ENCODE data around the gene LGMN. TPM values are rescaled to one million over a fixed set of nuclear protein-coding genes. Genes with fewer than 3 reads are reported as not detected.

LGMN gene
- polyA plus RNA-seq, 6 donors from 2014 or later = 9.1 to 22.1 (median 13.2) TPM

GRCh38 chr14:92694807-92695206 is 53.6 kb downstream of the LGMN start:
- Mint-ChIP-seq H3K4me1 (peaks cover 28 to 68% (median 62%) of the 10 kb centered on the region in 3 donors), H3K36me3 (no peaks in the 10 kb centered on the region), H3K27ac (no peak overlapping the region), H3K4me3 (no peak overlapping the region), H3K27me3 (no peaks in the 10 kb centered on the region), H3K9me3 (no peaks in the 10 kb centered on the region)
- no peak for ATAC-seq (ENCODE audit: low read depth in 2 of 2)
- no peak for DNase-seq

GRCh38 chr14:92693998-92694795 is 54.2 kb downstream of the LGMN start:
- Mint-ChIP-seq H3K4me1 (peaks cover 28 to 62% (median 57%) of the 10 kb centered on the region in 3 donors), H3K27ac (peak overlapping the region in 3 of 6 donors; percentile 38 to 54 (median 39)), H3K36me3 (no peaks in the 10 kb centered on the region)

GRCh38 chr14:92692822-92693226 is 55.6 kb downstream of the LGMN start:
- Mint-ChIP-seq H3K27ac (peak overlapping the region in 1 of 6 donors; percentile 47), H3K4me1 (peaks cover 22 to 50% (median 44%) of the 10 kb centered on the region in 3 donors), H3K4me3 (no peak overlapping the region), H3K36me3 (no peaks in the 10 kb centered on the region), H3K27me3 (no peaks in the 10 kb centered on the region), H3K9me3 (no peaks in the 10 kb centered on the region)
- DNase-seq = no peak
- no peak for ATAC-seq (ENCODE audit: low read depth in 2 of 2)

More at GRCh38 chr14:92693998-92694795, 54.2 kb downstream of the LGMN start:
- Mint-ChIP-seq H3K4me3 (peak overlapping the region in 2 of 8 donors; percentile 65 to 78), H3K9me3 (no peaks in the 10 kb centered on the region), H3K27me3 (no peaks in the 10 kb centered on the region)
- ATAC-seq (ENCODE audit: low read depth in 2 of 2) = no peak
- no peak for DNase-seq

GRCh38 chr14:92690171-92691011 is 58.0 kb downstream of the LGMN start:
- ATAC-seq (ENCODE audit: low read depth in 2 of 2) = peak; percentile 24 to 34
- Mint-ChIP-seq H3K4me3 (no peak overlapping the region), H3K36me3 (peaks cover 7 to 8% of the 10 kb centered on the region in 2 donors), H3K4me1 (peaks cover 5 to 38% (median 27%) of the 10 kb centered on the region in 3 donors), H3K9me3 (no peaks in the 10 kb centered on the region), H3K27me3 (no peaks in the 10 kb centered on the region), H3K27ac (peak overlapping the region in 5 of 6 donors; percentile 7 to 75 (median 24))
- DNase-seq = no peak

GRCh38 chr14:92688434-92689375 is 59.7 kb downstream of the LGMN start:
- Mint-ChIP-seq H3K27ac (peak overlapping the region in 1 of 6 donors; percentile 79), H3K4me3 (no peak overlapping the region), H3K4me1 (peaks cover 0 to 27% (median 18%) of the 10 kb centered on the region in 3 donors), H3K36me3 (peaks cover 7 to 9% of the 10 kb centered on the region in 2 donors), H3K9me3 (no peaks in the 10 kb centered on the region), H3K27me3 (no peaks in the 10 kb centered on the region)
- no peak for ATAC-seq (ENCODE audit: low read depth in 2 of 2)
- DNase-seq = no peak

GRCh38 chr14:92687681-92688433 is 60.6 kb downstream of the LGMN start:
- Mint-ChIP-seq H3K9me3 (no peaks in the 10 kb centered on the region), H3K36me3 (peaks cover 7 to 9% of the 10 kb centered on the region in 2 donors), H3K27ac (no peak overlapping the region), H3K4me1 (peaks cover 0 to 18% (median 14%) of the 10 kb centered on the region in 3 donors), H3K4me3 (no peak overlapping the region), H3K27me3 (no peaks in the 10 kb centered on the region)
- DNase-seq (no peak), ATAC-seq (ENCODE audit: low read depth in 2 of 2) (no peak)

- Mint-ChIP-seq H3K27ac (no peak overlapping the region), H3K27me3 (no peaks in the 10 kb centered on the region), H3K36me3 (peaks cover 7 to 9% of the 10 kb centered on the region in 2 donors), H3K9me3 (no peaks in the 10 kb centered on the region), H3K4me3 (peak overlapping the region in 1 of 8 donors; percentile 16), H3K4me1 (peaks cover 0 to 11% (median 6%) of the 10 kb centered on the region in 3 donors)
- peak in 1 of 2 donors; percentile 79 for ATAC-seq (ENCODE audit: low read depth in 2 of 2)
- DNase-seq = peak; percentile 65
Measured at GRCh38 chr14:92686900-92687427, 61.5 kb downstream of the LGMN start.

- DNase-seq = no peak
- Mint-ChIP-seq H3K27me3 (no peaks in the 10 kb centered on the region), H3K4me3 (peak overlapping the region in 1 of 8 donors; percentile 16), H3K36me3 (peaks cover 7 to 10% of the 10 kb centered on the region in 2 donors), H3K4me1 (peaks cover under 1 to 9% (median 6%) of the 10 kb centered on the region in 3 donors), H3K27ac (peak overlapping the region in 1 of 6 donors; percentile 47), H3K9me3 (peaks cover 0 to 2% (median 0%) of the 10 kb centered on the region in 7 donors)
- no peak for ATAC-seq (ENCODE audit: low read depth in 2 of 2)
Measured at GRCh38 chr14:92686411-92686899, 62.0 kb downstream of the LGMN start.

GRCh38 chr14:92685784-92686355 is 62.6 kb downstream of the LGMN start:
- Mint-ChIP-seq H3K4me1 (peaks cover 7 to 14% (median 12%) of the 10 kb centered on the region in 3 donors), H3K27ac (peak overlapping the region in 4 of 6 donors; percentile 47 to 83 (median 57)), H3K9me3 (peaks cover 0 to 2% (median 0%) of the 10 kb centered on the region in 7 donors), H3K4me3 (no peak overlapping the region), H3K36me3 (peaks cover 12 to 15% of the 10 kb centered on the region in 2 donors), H3K27me3 (no peaks in the 10 kb centered on the region)
- ATAC-seq (ENCODE audit: low read depth in 2 of 2) (no peak), DNase-seq (no peak)

GRCh38 chr14:92684801-92685560 is 63.4 kb downstream of the LGMN start:
- H3K4me3 Mint-ChIP-seq = peak overlapping the region in 1 of 8 donors; percentile 25
- ATAC-seq (ENCODE audit: low read depth in 2 of 2) (no peak), DNase-seq (no peak)
- H3K9me3 Mint-ChIP-seq = peaks cover 0 to 2% (median 0%) of the 10 kb centered on the region in 7 donors
- peaks cover 12 to 18% of the 10 kb centered on the region in 2 donors for H3K36me3 Mint-ChIP-seq
- no peak overlapping the region for H3K27ac Mint-ChIP-seq
- no peaks in the 10 kb centered on the region for H3K27me3 Mint-ChIP-seq
- peaks cover 7 to 22% (median 13%) of the 10 kb centered on the region in 3 donors for H3K4me1 Mint-ChIP-seq

GRCh38 chr14:92683041-92683440 is 65.4 kb downstream of the LGMN start:
- H3K36me3 Mint-ChIP-seq = peaks cover 12 to 28% of the 10 kb centered on the region in 2 donors
- peaks cover 0 to 2% (median 0%) of the 10 kb centered on the region in 7 donors for H3K9me3 Mint-ChIP-seq
- ATAC-seq (ENCODE audit: low read depth in 2 of 2) (no peak), DNase-seq (no peak)
- peak overlapping the region in 1 of 6 donors; percentile 28 for H3K27ac Mint-ChIP-seq
- H3K27me3 Mint-ChIP-seq = no peaks in the 10 kb centered on the region
- no peak overlapping the region for H3K4me3 Mint-ChIP-seq
- H3K4me1 Mint-ChIP-seq = peaks cover 14 to 32% (median 22%) of the 10 kb centered on the region in 3 donors

Measured in naive B cell (primary cell).